Stimulated activated naive CD8-positive, alpha-beta T cell treated with anti-CD3 and anti-CD28 coated beads, Interleukin-15, Interleukin-2, amounts not matched to agents 100 U/mL and 50 U/mL, for 24 hours (primary cell): ENCODE measurements around the gene TBC1D22B.
"Not testable (repeated sequence)": the region's sequence is repeated elsewhere in the genome, so short reads cannot be mapped to it uniquely, and the experiment has no call there.

Experiments used
- ATAC-seq: fragments of 150-1000 bp; cut with Tn5 transposase; one replicate; pipeline ENCODE4 v1.10.0; 2021
- DNase-seq: peaks from one replicate; pipeline ENCODE4 v3.0.0; 2021

TBC1D22B gene

GRCh38 chr6:37303891-37304503 is 46.4 kb downstream of the TBC1D22B start:
- ATAC-seq: peak; percentile 46
- peak; percentile 5 for DNase-seq

- no peak for ATAC-seq
Observed at GRCh38 chr6:37304766-37305165, 47.2 kb downstream of the TBC1D22B start.

GRCh38 chr6:37305841-37306425 is 48.4 kb downstream of the TBC1D22B start:
- DNase-seq (no peak), ATAC-seq (no peak)

More at GRCh38 chr6:37304766-37305165, 47.2 kb downstream of the TBC1D22B start:
- DNase-seq: no peak

- DNase-seq (no peak), ATAC-seq (no peak)
Observed at GRCh38 chr6:37306624-37307222, 49.2 kb downstream of the TBC1D22B start.

- DNase-seq, ATAC-seq: not testable (repeated sequence)
Observed at GRCh38 chr6:37307484-37307883, 49.9 kb downstream of the TBC1D22B start.

- no peak for DNase-seq
- ATAC-seq: no peak
Observed at GRCh38 chr6:37308069-37308815, 50.7 kb downstream of the TBC1D22B start.

- DNase-seq (no peak), ATAC-seq (no peak)
Observed at GRCh38 chr6:37309046-37309445, 51.5 kb downstream of the TBC1D22B start.

GRCh38 chr6:37309692-37310091 is 52.1 kb downstream of the TBC1D22B start:
- ATAC-seq: no peak
- DNase-seq: no peak

GRCh38 chr6:37310966-37311365 is 53.4 kb downstream of the TBC1D22B start:
- no peak for DNase-seq
- no peak for ATAC-seq

- DNase-seq: no peak
Observed at GRCh38 chr6:37311741-37312473, 54.3 kb downstream of the TBC1D22B start.

GRCh38 chr6:37313723-37314486 is 56.3 kb downstream of the TBC1D22B start:
- ATAC-seq (no peak), DNase-seq (no peak)

More at GRCh38 chr6:37311741-37312473, 54.3 kb downstream of the TBC1D22B start:
- no peak for ATAC-seq

- peak; percentile 71 for ATAC-seq
- peak; percentile 40 for DNase-seq
Observed at GRCh38 chr6:37314487-37315156, 57.0 kb downstream of the TBC1D22B start.

GRCh38 chr6:37315157-37315515 is 57.6 kb downstream of the TBC1D22B start:
- ATAC-seq: no peak
- no peak for DNase-seq

- DNase-seq (no peak), ATAC-seq (no peak)
Observed at GRCh38 chr6:37316071-37316470, 58.5 kb downstream of the TBC1D22B start.

- no peak for DNase-seq
- no peak for ATAC-seq
Observed at GRCh38 chr6:37317312-37318038, 59.9 kb downstream of the TBC1D22B start.

- ATAC-seq: no peak
Observed at GRCh38 chr6:37319156-37319555, 61.6 kb downstream of the TBC1D22B start.

GRCh38 chr6:37319856-37320480 is 62.4 kb downstream of the TBC1D22B start:
- no peak for DNase-seq
- no peak for ATAC-seq

More at GRCh38 chr6:37319156-37319555, 61.6 kb downstream of the TBC1D22B start:
- DNase-seq: no peak

GRCh38 chr6:37320646-37321045 is 63.1 kb downstream of the TBC1D22B start:
- no peak for ATAC-seq
- no peak for DNase-seq

GRCh38 chr6:37321101-37321500 is 63.5 kb downstream of the TBC1D22B start:
- no peak for ATAC-seq
- no peak for DNase-seq
